Left lobe of liver (tissue), 2 donors: ENCODE results near the gene DHRSX. TPM values are rescaled to one million over a fixed set of nuclear protein-coding genes. Genes with fewer than 3 reads are reported as not detected.
A peak's percentile ranks its signal among the peaks of the same experiment; 100 is the strongest.
"Not testable (repeated sequence)": the region's sequence is repeated elsewhere in the genome, so short reads cannot be mapped to it uniquely, and the experiment has no call there.

Source experiments
- ATAC-seq: fragments of 200-7000 bp; cut with Tn5 transposase; one replicate; pipeline ENCODE4 v1.9.1; 2020; ENCODE audit warnings: mild to moderate bottlenecking, moderate library complexity
- DNase-seq: peaks from one replicate; pipeline ENCODE4 v3.0.0-alpha.2; 2020; ENCODE audit warnings: low spot score
- total RNA-seq: library from RNA; stranded (reverse); gene quantifications from one replicate; pipeline ENCODE4 v1.2.1, GENCODE V29; 2021
- donor health status: DM: no; HTN: no; CAD: no; lungs with moderate emphysema.
- donor health status: DM: no; HTN: yes; CAD: no.

DHRSX gene
- total RNA-seq = 23.0 TPM

GRCh38 chrX:2500803-2501558 is at the start of gene DHRSX, which contains the start of gene ZBED1:
TSS of gene DHRSX (minus strand) at chrX:2500976. CDS start at chrX:2500925, 51 bp downstream.
TSS of gene ZBED1 (minus strand) at chrX:2500976. CDS start at chrX:2490719, 10,257 bp downstream.
- DNase-seq (peak; percentile 62), ATAC-seq (peak; percentile 61)

- DNase-seq (no peak), ATAC-seq (no peak)
These were observed 49.1 kb upstream of the DHRSX start for GRCh38 chrX:2549876-2550275.

- DNase-seq (no peak), ATAC-seq (no peak)
These were observed 48.1 kb upstream of the DHRSX start for GRCh38 chrX:2548711-2549423.

- ATAC-seq (no peak), DNase-seq (no peak)
These were observed 47.0 kb upstream of the DHRSX start for GRCh38 chrX:2547736-2548135.

GRCh38 chrX:2546496-2546895 is 45.7 kb upstream of the DHRSX start:
- ATAC-seq = no peak
- DNase-seq = no peak

GRCh38 chrX:2545144-2545543 is 44.4 kb upstream of the DHRSX start:
- no peak for DNase-seq
- ATAC-seq = no peak

GRCh38 chrX:2542826-2543521 is 42.2 kb upstream of the DHRSX start:
- peak; percentile 60 for ATAC-seq
- no peak for DNase-seq

GRCh38 chrX:2541603-2542002 is 40.8 kb upstream of the DHRSX start:
- no peak for DNase-seq
- ATAC-seq = no peak

- DNase-seq = no peak
- ATAC-seq = no peak
These were observed 39.7 kb upstream of the DHRSX start for GRCh38 chrX:2540426-2540947.

- ATAC-seq (no peak), DNase-seq (no peak)
These were observed 38.8 kb upstream of the DHRSX start for GRCh38 chrX:2539586-2539985.

GRCh38 chrX:2538031-2538757 is 37.4 kb upstream of the DHRSX start:
- DNase-seq (no peak), ATAC-seq (no peak)

- no peak for ATAC-seq
- DNase-seq = no peak
These were observed 36.2 kb upstream of the DHRSX start for GRCh38 chrX:2536974-2537373.

- DNase-seq (no peak), ATAC-seq (no peak)
These were observed 35.4 kb upstream of the DHRSX start for GRCh38 chrX:2536141-2536540.

GRCh38 chrX:2534261-2535021 is 33.7 kb upstream of the DHRSX start:
- ATAC-seq, DNase-seq: not testable (repeated sequence)

- no peak for DNase-seq
- ATAC-seq = no peak
These were observed 32.6 kb upstream of the DHRSX start for GRCh38 chrX:2533424-2533823.

- no peak for DNase-seq
- no peak for ATAC-seq
These were observed 25.6 kb upstream of the DHRSX start for GRCh38 chrX:2526390-2526789.

GRCh38 chrX:2523911-2524310 is 23.1 kb upstream of the DHRSX start:
- ATAC-seq = no peak

GRCh38 chrX:2521927-2522386 is 21.2 kb upstream of the DHRSX start:
- ATAC-seq (no peak), DNase-seq (no peak)

More at GRCh38 chrX:2523911-2524310, 23.1 kb upstream of the DHRSX start:
- DNase-seq = no peak

- no peak for DNase-seq
- ATAC-seq = no peak
These were observed 20.5 kb upstream of the DHRSX start for GRCh38 chrX:2521092-2521926.
